Measurements from ENCODE around the gene UBE2E1.
"Not testable (repeated sequence)": the region's sequence is repeated elsewhere in the genome, so short reads cannot be mapped to it uniquely, and the experiment has no call there.

Gene UBE2E1

DNA sequence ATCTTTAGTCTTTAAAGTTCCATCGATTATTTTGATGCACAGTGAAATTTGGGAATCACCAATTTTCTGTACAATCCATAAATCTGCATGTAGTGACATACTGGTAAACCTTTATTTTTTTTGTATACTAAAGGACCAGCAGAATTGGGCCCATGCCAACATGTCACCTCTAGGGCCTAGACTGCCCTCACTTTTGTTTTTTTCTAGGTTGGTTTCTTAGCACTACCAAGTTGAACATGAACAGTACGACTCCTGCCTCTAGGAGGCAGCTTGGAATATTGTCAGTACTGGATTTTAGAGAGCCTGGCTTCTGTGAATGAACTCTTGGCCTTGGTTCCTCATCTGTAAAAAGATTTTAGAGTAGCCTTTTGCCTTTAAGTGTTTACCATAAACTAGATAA is 78.7 kb downstream of the UBE2E1 start:
- no peak for DNase-seq

DNA sequence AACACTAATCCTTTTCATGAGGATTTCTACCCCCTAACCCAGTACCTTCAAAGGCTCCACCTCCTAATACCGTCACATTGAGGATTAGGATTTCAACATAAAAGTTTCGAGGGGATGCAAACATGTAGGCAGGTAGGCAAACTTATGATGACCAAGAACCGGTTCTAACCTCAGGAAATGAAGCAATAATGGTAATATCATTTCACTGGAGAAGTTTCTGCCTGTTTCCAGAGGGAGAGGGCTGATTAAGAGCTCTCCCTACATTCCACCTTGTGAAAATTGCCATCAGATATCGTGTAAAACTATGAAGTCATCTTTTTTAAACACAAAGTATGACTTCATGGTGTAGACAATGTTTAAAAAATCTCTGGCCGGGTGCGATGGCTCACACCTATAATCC is 79.5 kb downstream of the UBE2E1 start:
- DNase-seq: no peak

- DNase-seq: no peak
These were observed 80.6 kb downstream of the UBE2E1 start for GRCh38 chr3:23886311-23886710.

DNA sequence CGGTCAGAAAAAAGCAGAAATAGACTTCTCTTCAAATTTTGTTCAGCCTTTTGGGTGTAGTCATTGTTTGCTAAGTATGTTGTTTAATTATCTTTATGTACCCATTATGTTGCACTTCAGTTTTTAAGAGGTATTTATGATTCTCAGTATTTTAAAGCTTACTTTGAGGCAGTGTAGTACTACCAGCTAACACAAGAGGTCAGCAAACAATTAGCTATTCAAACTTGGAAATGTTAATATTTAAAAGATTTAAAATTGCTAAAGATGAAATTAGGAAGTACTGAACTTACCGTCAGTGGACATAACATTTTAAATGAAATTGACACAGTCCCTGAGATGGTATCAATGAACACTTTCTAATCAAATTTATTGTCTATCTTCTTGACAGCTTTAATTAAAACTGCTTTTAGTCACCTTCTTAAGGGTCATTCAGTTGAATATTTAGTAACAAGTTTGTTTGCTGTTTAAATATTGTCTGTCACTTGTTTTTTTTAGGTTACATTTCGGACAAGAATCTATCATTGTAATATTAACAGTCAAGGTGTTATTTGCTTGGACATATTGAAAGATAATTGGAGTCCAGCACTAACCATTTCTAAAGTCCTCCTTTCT is 83.0 kb downstream of the UBE2E1 start:
- no peak for DNase-seq

DNA sequence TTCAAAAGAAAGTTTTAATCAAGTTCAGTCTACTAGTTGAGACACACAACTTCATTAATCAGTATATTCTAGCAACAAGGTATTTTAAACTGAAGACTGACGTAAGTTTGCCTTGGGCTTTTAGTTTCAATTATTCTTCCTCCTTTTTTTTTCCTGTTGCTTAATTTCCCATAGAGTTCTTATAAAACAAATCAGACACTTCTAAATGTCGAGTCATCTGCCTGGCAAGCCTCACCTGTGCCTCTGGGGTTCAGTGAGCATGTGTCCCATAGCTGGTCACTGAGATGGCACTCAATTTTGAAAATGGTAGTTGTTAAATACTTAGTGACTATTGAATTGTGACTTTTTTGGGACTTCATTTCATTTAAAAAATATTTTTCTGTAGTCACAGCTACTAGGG is 83.6 kb downstream of the UBE2E1 start:
- DNase-seq: no peak

DNA sequence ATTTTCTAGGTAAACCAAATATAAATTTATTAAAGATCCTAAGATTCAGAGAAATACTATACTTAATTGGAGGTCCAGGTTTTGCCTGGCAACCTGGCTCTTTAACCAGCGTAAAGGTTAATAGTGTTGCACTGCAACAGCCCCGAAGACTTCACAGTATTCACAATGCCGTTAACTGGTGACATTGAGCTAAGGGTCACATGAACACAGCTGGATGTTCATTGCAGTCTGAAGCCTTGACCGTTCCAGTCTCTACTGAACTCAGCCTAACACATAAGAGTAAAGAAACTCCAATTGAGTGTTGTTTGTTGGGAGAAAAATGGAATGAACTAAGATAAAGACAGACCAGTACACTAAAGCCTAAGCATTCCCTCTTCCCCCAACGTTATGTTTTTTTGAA is 84.2 kb downstream of the UBE2E1 start:
- DNase-seq: no peak

DNA sequence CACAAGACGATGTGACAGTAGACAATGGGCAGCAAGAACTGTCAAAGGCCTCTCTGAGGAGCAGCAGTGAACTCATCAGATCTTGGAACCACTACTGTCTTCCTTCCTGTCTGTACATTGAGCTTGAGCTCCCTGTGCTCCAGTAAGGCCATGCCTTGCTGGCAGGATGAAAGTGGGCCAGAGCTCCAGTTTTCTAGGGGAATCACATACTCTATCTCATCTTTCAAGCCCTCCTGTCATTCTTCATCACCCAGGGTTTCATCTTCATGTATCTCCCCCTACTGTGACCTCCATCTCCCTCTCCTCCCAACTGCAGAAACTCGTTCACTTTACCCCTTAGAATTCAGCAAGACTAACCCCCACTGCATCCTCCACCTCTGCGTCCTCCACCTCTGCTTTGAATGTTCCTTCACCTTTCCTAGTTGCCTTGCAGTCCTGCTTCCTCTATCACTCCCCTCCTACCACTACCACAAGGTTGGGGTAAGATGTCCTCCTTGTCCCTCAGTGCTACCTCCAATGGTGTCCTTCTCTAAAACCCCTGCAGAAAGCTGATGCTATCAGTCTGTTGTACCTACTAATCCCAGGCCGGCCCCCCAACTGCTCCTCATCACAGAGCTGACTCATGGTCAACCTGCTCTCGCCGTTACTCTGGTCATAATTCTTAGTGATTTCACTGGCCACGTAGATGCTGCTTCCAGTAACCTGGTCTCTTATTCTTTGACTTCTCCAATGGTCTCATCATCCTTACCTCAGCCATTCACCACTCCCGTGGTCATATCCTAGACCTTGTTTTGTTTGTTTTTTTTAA is 88.7 kb downstream of the UBE2E1 start:
- no peak for DNase-seq

- DNase-seq: no peak
These were observed 89.4 kb downstream of the UBE2E1 start for GRCh38 chr3:23895181-23895580.

DNA sequence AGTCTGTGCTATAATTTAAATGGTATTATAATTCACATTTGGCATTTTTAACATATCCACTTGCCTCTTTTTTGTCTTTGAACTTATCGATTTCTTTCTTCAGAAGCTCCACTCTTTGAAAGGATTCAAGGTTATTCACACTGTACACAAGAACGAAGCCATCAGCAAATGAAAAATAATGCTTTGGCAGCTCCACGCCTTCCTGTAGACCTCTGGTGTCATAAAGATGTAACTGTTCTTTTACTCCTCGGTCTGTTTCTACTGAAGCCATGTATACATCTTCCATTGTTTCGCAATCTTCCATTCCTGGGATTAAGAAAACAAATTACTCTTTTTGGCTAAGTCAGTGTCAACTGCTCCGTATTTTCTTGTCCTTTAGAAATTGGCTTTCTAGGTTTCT is 95.0 kb downstream of the UBE2E1 start:
- DNase-seq: no peak

- no peak for DNase-seq
These were observed 98.8 kb downstream of the UBE2E1 start for GRCh38 chr3:23904545-23904944.

- DNase-seq: no peak
These were observed 103.6 kb downstream of the UBE2E1 start for GRCh38 chr3:23909341-23909740.

DNA sequence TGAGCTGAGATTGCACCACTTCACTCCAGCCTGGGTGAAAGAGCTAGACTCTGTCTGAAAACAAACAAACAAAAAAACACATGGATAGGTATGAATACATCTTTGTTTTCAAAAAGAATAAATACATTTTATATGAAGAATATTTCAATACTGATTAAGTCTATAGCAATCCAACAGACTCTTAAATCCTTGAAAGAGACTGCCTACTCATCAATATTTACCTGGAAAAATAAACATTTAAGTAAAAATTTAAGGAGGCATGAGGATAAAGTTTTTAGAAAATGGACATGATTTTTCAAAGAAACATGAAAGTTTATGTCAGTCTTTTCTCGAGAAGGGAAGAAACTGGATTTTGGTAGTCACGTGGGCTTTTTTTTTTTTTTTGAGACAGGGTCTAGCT is 105.6 kb downstream of the UBE2E1 start:
- no peak for DNase-seq

DNA sequence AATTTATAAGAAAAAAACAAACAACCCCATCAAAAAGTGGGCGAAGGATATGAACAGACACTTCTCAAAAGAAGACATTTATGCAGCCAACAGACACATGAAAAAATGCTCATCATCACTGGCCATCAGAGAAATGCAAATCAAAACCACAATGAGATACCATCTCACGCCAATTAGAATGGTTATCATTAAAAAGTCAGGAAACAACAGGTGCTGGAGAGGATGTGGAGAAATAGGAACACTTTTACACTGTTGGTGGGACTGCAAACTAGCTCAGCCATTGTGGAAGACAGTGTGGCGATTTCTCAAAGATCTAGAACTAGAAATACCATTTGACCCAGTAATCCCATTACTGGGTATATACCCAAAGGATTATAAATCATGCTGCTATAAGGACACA is 106.6 kb downstream of the UBE2E1 start:
- not testable (repeated sequence) for DNase-seq

GRCh38 chr3:23913182-23913581 is 107.4 kb downstream of the UBE2E1 start:
- no peak for DNase-seq

GRCh38 chr3:23913873-23914743 is 108.4 kb downstream of the UBE2E1 start:
- no peak for DNase-seq

DNA sequence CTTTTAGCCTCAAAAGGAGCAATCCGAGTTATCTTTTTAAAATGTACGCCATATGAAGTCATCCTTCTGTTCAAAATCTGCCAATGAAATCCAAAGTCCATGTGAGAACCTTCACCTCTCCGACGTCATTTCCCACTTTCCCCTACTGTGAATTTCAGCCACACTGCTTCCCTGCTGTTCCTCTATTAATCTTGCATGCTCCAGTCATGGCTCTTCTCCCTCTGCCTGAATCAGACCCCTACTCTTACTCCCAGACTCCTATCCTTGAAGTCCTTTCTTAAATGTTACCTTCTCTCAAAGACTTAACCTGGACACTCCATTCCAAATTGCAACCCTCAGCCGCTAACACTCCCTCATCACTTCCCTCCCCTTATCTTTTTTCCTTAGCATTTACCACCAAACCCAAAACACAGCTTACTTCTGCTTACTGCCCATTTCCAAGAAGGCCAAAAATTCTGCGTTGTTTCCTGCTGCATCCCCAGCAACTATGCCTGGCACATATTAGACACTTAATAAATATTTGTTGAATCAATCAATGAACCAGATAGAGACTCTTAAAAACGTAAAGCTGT is 109.9 kb downstream of the UBE2E1 start:
- DNase-seq: peak in 1 of 2 experiments; percentile 36

DNA sequence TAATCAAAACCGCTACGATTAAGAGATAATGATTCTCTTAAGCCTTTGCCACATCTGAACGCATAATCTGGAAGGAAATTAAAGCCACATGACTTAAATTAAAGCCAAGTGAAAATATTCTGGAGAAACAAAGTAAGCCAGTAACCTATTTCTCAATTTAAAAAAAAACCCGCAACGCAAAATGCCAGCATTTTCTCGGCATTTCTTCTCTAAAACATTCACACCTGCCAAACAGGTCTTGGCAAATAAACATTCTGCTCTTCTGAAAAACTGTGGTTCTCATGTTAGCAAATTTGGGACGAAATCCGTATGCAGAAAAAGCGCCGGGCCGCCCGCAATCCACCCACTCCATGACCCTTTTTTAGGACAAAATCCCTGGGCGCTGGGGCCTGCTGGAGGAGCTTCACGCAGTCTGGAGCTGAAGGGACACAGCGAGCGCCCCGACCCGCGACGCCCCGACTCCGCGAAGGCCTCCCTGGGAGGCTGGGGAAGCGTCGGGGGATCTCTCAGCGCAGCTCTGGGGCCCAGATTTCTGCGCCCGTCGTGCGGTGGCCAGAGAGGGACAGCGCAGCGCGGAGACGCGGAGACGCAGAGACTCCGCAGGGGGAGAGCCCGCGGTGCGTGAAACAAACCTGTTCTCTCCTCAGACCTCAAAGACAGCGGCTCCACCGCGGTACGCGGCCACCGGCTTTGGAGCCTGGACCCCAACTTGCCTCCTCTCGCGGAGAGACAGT is 110.6 kb downstream of the UBE2E1 start:
- peak in 1 of 2 experiments; percentile 48 for DNase-seq

GRCh38 chr3:23916886-23917678 is 111.3 kb downstream of the UBE2E1 start, which contains the start of the genes NKIRAS1 and RPL15:
TSS of gene NKIRAS1 (minus strand) at chr3:23916990. CDS start at chr3:23910904, 6,086 bp downstream.
TSS of gene RPL15 (plus strand) at chr3:23917132. CDS start at chr3:23917860, 728 bp downstream.
- DNase-seq: peak; percentile 76 to 82

- not testable (repeated sequence) for DNase-seq
These were observed 112.0 kb downstream of the UBE2E1 start for GRCh38 chr3:23917679-23918303.

DNA sequence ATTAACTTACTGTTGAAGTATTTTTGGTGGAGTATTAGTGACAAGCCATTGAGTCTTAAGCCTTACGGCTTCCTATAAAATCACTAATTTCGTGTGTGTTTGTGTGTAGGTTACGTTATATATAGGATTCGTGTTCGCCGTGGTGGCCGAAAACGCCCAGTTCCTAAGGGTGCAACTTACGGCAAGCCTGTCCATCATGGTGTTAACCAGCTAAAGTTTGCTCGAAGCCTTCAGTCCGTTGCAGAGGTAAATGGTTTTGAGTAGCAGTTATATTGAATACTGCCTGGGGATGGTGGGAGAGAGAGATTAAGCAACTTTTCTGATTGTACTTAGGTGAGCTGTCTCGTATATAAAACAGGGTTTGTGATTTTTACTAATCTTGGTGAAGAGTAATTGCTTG is 112.6 kb downstream of the UBE2E1 start:
- DNase-seq: not testable (repeated sequence)

- no peak for DNase-seq
These were observed 113.9 kb downstream of the UBE2E1 start for GRCh38 chr3:23919628-23920027.

Data from cerebellar nuclear complex (tissue), 1 donor.